Loucy (cell line): ENCODE results near the gene ITSN1.

Experiments used
- H2AFZ ChIP-seq: fragments of 200-600 bp; sonication (generic); 2 replicates; pipeline ENCODE4 v1.6.0; 2016; ENCODE audit warnings: antibody characterized with exemption, mild to moderate bottlenecking, low read length, moderate library complexity
- H3F3A ChIP-seq: fragments of 200-600 bp; 2 replicates; pipeline ENCODE4 v1.6.0; 2016; ENCODE audit warnings: antibody characterized with exemption, low read depth, mild to moderate bottlenecking
- H3K27me3 ChIP-seq: fragments of 200-600 bp; sonication (generic); 2 replicates; pipeline ENCODE4 v1.6.1; 2014; ENCODE audit warnings: low read length, mild to moderate bottlenecking; ENCODE audit not compliant: insufficient read depth, poor library complexity, severe bottlenecking
- H3K36me3 ChIP-seq: fragments of 200-600 bp; sonication (generic); 2 replicates; pipeline ENCODE4 v1.6.1; 2016; ENCODE audit warnings: low read length; ENCODE audit not compliant: insufficient read depth
- H3K4me1 ChIP-seq: fragments of 200-600 bp; sonication (generic); 2 replicates; pipeline ENCODE4 v1.5.1; 2014; ENCODE audit warnings: low read length, mild to moderate bottlenecking; ENCODE audit not compliant: insufficient read depth, poor library complexity, severe bottlenecking
- H3K4me2 ChIP-seq: fragments of 200-600 bp; sonication (generic); 2 replicates; pipeline ENCODE4 v1.6.0; 2014; ENCODE audit warnings: antibody characterized with exemption, low read length, low read depth, mild to moderate bottlenecking; ENCODE audit not compliant: poor library complexity, severe bottlenecking
- H3K4me3 ChIP-seq: fragments of 200-600 bp; sonication (generic); 2 replicates; pipeline ENCODE4 v1.5.1; 2014; ENCODE audit warnings: low read length, mild to moderate bottlenecking, mixed read lengths; ENCODE audit not compliant: poor library complexity, severe bottlenecking
- H3K79me2 ChIP-seq: fragments of 200-600 bp; sonication (generic); 2 replicates; pipeline ENCODE4 v1.6.1; 2014; ENCODE audit warnings: low read length; ENCODE audit not compliant: insufficient read depth
- H3K9ac ChIP-seq: fragments of 200-600 bp; sonication (generic); 2 replicates; pipeline ENCODE4 v1.6.0; 2014; ENCODE audit warnings: mild to moderate bottlenecking, low read depth, low read length, moderate library complexity; ENCODE audit not compliant: poor library complexity, severe bottlenecking
- H3K9me2 ChIP-seq: fragments of 200-600 bp; sonication (generic); replicated peaks from 2 replicates; pipeline ENCODE4 v1.6.1; 2016; ENCODE audit warnings: low read depth, low read length, mixed read lengths
- H3K9me3 ChIP-seq: fragments of 200-600 bp; sonication (generic); 2 replicates; pipeline ENCODE4 v1.6.1; 2014; ENCODE audit warnings: mild to moderate bottlenecking, antibody characterized with exemption, low read length, low read depth; ENCODE audit not compliant: insufficient read depth
- H4K20me1 ChIP-seq: fragments of 200-600 bp; sonication (generic); 2 replicates; pipeline ENCODE4 v1.6.0; 2014; ENCODE audit warnings: antibody characterized with exemption, low read length, mild to moderate bottlenecking; ENCODE audit not compliant: insufficient read depth, poor library complexity, severe bottlenecking
- CTCF ChIP-seq: fragments of 200-600 bp; sonication (generic); conservative IDR thresholded peaks from 2 replicates; pipeline ENCODE4 v1.5.1; 2014; ENCODE audit warnings: mild to moderate bottlenecking, antibody characterized with exemption, low read length
- EZH2phosphoT487 ChIP-seq: fragments of 200-600 bp; IDR thresholded peaks from 2 replicates; pipeline ENCODE4 v1.6.1; 2018; ENCODE audit warnings: antibody characterized with exemption, mild to moderate bottlenecking, moderate library complexity, borderline replicate concordance

Gene ITSN1

GRCh38 chr21:33942426-33942825 is 300.1 kb downstream of the ITSN1 start:
- Histone ChIP-seq H2AFZ (no peak overlapping the region), H3K9me3 (no peaks in the 10 kb centered on the region; the same call in 1 of the 2 replicates), H3K79me2 (peaks cover 28% of the 10 kb centered on the region), H3K9me2 (no peaks in the 10 kb centered on the region), H3K27me3 (no peaks in the 10 kb centered on the region), H3K9ac (no peak overlapping the region), H3K4me2 (no peak overlapping the region), H3K4me1 (peaks cover 29% of the 10 kb centered on the region), H4K20me1 (no peaks in the 10 kb centered on the region), H3K4me3 (no peak overlapping the region), H3F3A (peaks cover 3% of the 10 kb centered on the region; the same call in 1 of the 2 replicates), H3K36me3 (no peaks in the 10 kb centered on the region)
- TF ChIP-seq CTCF = no peak
- no peak for TF ChIP-seq EZH2phosphoT487

GRCh38 chr21:33943293-33943692 is 301.0 kb downstream of the ITSN1 start:
- Histone ChIP-seq H3K27me3 (no peaks in the 10 kb centered on the region), H3K36me3 (no peaks in the 10 kb centered on the region), H3K9ac (no peak overlapping the region), H3K4me2 (no peak overlapping the region), H2AFZ (no peak overlapping the region), H3K9me2 (no peaks in the 10 kb centered on the region), H3K9me3 (no peaks in the 10 kb centered on the region; the same call in 1 of the 2 replicates), H3F3A (peaks cover 10% of the 10 kb centered on the region), H3K79me2 (peaks cover 20% of the 10 kb centered on the region), H3K4me3 (no peak overlapping the region), H3K4me1 (peaks cover 30% of the 10 kb centered on the region), H4K20me1 (no peaks in the 10 kb centered on the region)
- TF ChIP-seq CTCF (no peak), EZH2phosphoT487 (no peak)

GRCh38 chr21:33944185-33944763 is 302.0 kb downstream of the ITSN1 start:
- Histone ChIP-seq H3K27me3 (no peaks in the 10 kb centered on the region), H2AFZ (no peak overlapping the region), H4K20me1 (no peaks in the 10 kb centered on the region), H3K9ac (no peak overlapping the region), H3K9me2 (no peaks in the 10 kb centered on the region), H3K79me2 (peaks cover 14% of the 10 kb centered on the region), H3K4me3 (no peak overlapping the region), H3F3A (peaks cover 16% of the 10 kb centered on the region), H3K9me3 (no peaks in the 10 kb centered on the region; the same call in 1 of the 2 replicates), H3K4me2 (no peak overlapping the region), H3K36me3 (no peaks in the 10 kb centered on the region), H3K4me1 (peaks cover 36% of the 10 kb centered on the region)
- TF ChIP-seq CTCF = no peak
- no peak for TF ChIP-seq EZH2phosphoT487
